Tibial nerve (tissue), 4 donors: ENCODE measurements around the gene PRM1. TPM values are rescaled to one million over a fixed set of nuclear protein-coding genes. Genes with fewer than 3 reads are reported as not detected.

Experiments
- DNase-seq, 2 donors: peaks; one replicate each; pipeline ENCODE4 v3.0.0-alpha.2; 2019; ENCODE audit warnings: low spot score in 2 of 2
- H3K27ac ChIP-seq, 4 donors: fragments of 200-600 bp; sonication (generic) in 3 of 4; one replicate each; pipeline ENCODE4 v1.5.1; 2017 to 2019; ENCODE audit warnings: mild to moderate bottlenecking in 1 of 4
- H3K27me3 ChIP-seq, 2 donors: fragments of 200-600 bp; sonication (generic) in 1 of 2; one replicate each; pipeline versions ENCODE4 v1.5.1 to v1.6.0; 2017 to 2019
- H3K36me3 ChIP-seq, 3 donors: fragments of 200-600 bp; sonication (generic); one replicate each; pipeline ENCODE4 v1.5.1; 2018 to 2019
- H3K4me1 ChIP-seq, 4 donors: fragments of 200-600 bp; sonication (generic) in 3 of 4; one replicate each; pipeline ENCODE4 v1.5.1; 2017 to 2019
- H3K4me3 ChIP-seq, 4 donors: fragments of 200-600 bp; sonication (generic) in 3 of 4; one replicate each; pipeline ENCODE4 v1.5.1; 2017 to 2019; ENCODE audit warnings: mild to moderate bottlenecking in 1 of 4, moderate library complexity in 1 of 4
- H3K9me3 ChIP-seq, 4 donors: fragments of 200-600 bp; sonication (generic) in 3 of 4; one replicate each; pipeline ENCODE4 v1.5.1; 2017 to 2019
- EP300 ChIP-seq, 2 donors: sonication (generic); formaldehyde crosslinking; IDR thresholded peaks; one replicate each; pipeline ENCODE4 v1.6.1; 2017; ENCODE audit warnings: antibody characterized with exemption in 2 of 2, mild to moderate bottlenecking in 1 of 2
- POLR2A ChIP-seq, 2 donors: fragments of 450-650 bp; IDR thresholded peaks; one replicate each; pipeline ENCODE4 v1.6.1; 2017; ENCODE audit warnings: antibody characterized with exemption in 2 of 2, mild to moderate bottlenecking in 2 of 2, moderate library complexity in 2 of 2
- WGBS, 2 donors: methylation state at CpG; one replicate each; pipeline ENCODE4 v1.1.5; 2018; 5-methylcytosine and 5-hydroxymethylcytosine counted together
- total RNA-seq, 4 donors: library from RNA; depleted of rRNA; stranded (reverse); fragments of >200 nt; gene quantifications; one replicate each; pipeline ENCODE4 v1.1.0, GENCODE V29; 2016
- TF ChIP-seq, protein P1 (sequence below), 5 experiments: fragments of 200-600 bp in 3 of 5; fragments of 450-650 bp in 2 of 5; sonication (generic) in 3 of 5; IDR thresholded peaks; one replicate each; pipeline ENCODE4 v1.5.1; 2016 to 2019; ENCODE audit warnings: antibody characterized with exemption in 5 of 5, mild to moderate bottlenecking in 3 of 5, moderate library complexity in 2 of 5

Gene PRM1
- total RNA-seq, 4 donors from 2014 or later: not detected

GRCh38 chr16:11289202-11289601 lies 8.1 kb upstream of the PRM1 start:
- TF ChIP-seq, protein P1, sequence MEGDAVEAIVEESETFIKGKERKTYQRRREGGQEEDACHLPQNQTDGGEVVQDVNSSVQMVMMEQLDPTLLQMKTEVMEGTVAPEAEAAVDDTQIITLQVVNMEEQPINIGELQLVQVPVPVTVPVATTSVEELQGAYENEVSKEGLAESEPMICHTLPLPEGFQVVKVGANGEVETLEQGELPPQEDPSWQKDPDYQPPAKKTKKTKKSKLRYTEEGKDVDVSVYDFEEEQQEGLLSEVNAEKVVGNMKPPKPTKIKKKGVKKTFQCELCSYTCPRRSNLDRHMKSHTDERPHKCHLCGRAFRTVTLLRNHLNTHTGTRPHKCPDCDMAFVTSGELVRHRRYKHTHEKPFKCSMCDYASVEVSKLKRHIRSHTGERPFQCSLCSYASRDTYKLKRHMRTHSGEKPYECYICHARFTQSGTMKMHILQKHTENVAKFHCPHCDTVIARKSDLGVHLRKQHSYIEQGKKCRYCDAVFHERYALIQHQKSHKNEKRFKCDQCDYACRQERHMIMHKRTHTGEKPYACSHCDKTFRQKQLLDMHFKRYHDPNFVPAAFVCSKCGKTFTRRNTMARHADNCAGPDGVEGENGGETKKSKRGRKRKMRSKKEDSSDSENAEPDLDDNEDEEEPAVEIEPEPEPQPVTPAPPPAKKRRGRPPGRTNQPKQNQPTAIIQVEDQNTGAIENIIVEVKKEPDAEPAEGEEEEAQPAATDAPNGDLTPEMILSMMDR (IDR thresholded peaks at IDR 0.05): no peak
- TF ChIP-seq POLR2A (IDR thresholded peaks at IDR 0.05) (no peak), EP300 (IDR thresholded peaks at IDR 0.05) (no peak)
- WGBS, 2 donors: 92 to 96% methylated on average over 2 of the region's 2 CpGs
- H3K9me3 ChIP-seq: no peaks in the 10 kb centered on the region
- no peak for DNase-seq
- H3K36me3 ChIP-seq: no peaks in the 10 kb centered on the region
- H3K4me3 ChIP-seq: no peak overlapping the region
- no peak overlapping the region for H3K27ac ChIP-seq
- no peaks in the 10 kb centered on the region for H3K27me3 ChIP-seq
- no peaks in the 10 kb centered on the region for H3K4me1 ChIP-seq

DNA sequence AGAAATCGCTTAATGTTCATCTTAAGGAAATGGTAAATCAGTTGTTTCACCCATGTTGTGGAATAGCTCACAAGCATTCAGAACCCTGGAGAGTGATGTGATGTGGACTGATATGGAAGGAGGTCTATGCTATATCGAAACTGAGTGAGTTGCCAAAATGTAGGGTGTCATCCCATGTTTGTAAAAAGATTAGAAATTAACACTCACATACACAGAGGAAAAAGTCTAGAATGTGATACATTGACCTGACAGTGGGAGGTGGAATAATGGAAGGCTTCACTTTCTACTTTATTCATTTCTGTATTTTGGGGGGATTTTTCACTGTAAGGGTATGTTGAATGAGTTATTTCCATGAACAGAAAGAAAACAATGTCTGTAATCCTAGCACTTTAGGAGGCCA lies 4.7 kb upstream of the PRM1 start:
- Histone ChIP-seq H3K27me3 (no peaks in the 10 kb centered on the region), H3K4me3 (no peak overlapping the region), H3K9me3 (no peaks in the 10 kb centered on the region), H3K36me3 (no peaks in the 10 kb centered on the region), H3K4me1 (no peaks in the 10 kb centered on the region), H3K27ac (no peak overlapping the region)
- no peak for DNase-seq
- WGBS, 2 donors: 82 to 98% methylated on average over 2 of the region's 2 CpGs
- TF ChIP-seq EP300 (IDR thresholded peaks at IDR 0.05): no peak
- no peak for TF ChIP-seq POLR2A (IDR thresholded peaks at IDR 0.05)
- TF ChIP-seq, protein P1 (IDR thresholded peaks at IDR 0.05): no peak

GRCh38 chr16:11283820-11284248 lies 2.7 kb upstream of the PRM1 start:
- TF ChIP-seq POLR2A (IDR thresholded peaks at IDR 0.05): no peak
- TF ChIP-seq, protein P1 (IDR thresholded peaks at IDR 0.05): no peak
- TF ChIP-seq EP300 (IDR thresholded peaks at IDR 0.05): no peak
- H3K27ac ChIP-seq: no peak overlapping the region
- no peak overlapping the region for H3K4me3 ChIP-seq
- no peaks in the 10 kb centered on the region for H3K9me3 ChIP-seq
- no peaks in the 10 kb centered on the region for H3K4me1 ChIP-seq
- DNase-seq: no peak
- H3K36me3 ChIP-seq: no peaks in the 10 kb centered on the region
- no peaks in the 10 kb centered on the region for H3K27me3 ChIP-seq
- 43 to 45% methylated on average over 4 of the region's 4 CpGs for WGBS, 2 donors

DNA sequence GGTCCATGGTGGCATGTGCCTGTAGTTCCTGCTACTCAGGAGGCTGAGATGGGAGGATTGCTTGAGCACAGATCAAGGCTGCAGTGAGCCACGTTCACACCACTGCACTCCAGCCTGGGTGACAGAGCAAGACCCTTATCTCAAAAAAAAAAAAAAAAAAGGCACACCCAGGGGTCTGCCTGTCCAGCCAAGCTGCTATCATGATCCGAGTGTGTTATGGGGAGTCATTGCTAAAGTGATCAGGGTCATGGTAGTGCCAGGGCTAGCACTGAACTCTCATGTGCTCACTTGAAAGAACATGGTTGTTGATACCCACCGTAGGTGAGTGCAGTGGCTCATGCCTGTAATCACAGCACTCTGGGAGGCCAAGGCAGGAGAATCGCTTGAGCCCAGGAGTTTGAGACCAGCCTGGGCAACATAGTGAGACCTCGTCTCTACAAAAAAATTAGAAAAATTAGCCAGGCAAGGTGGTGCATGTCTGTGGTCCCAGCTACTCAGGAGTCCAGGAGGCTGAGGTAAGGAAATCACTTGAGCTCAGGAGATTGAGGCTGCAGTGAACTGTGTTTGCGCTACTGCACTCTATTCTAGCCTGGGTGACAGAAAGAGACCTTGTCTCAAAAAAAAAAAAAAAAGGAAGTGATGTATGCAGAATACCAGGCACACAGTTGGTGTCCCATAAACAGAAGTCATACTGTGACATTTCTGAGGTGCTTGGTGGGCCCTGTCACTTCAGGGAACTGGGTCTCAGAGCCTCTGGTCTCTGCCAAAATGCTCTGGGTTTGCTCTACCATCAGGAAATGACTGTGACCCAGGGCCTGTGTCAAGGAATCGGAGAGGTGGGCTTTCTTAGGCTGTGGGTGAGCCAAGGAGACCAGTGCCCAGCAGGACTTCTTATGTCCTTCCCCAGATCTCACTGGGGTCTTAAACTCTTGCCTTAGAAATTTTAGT lies 2.2 kb downstream of the PRM1 start:
- DNase-seq: no peak
- no peaks in the 10 kb centered on the region for H3K36me3 ChIP-seq
- H3K4me1 ChIP-seq: no peaks in the 10 kb centered on the region
- no peak overlapping the region for H3K27ac ChIP-seq
- H3K27me3 ChIP-seq: no peaks in the 10 kb centered on the region
- TF ChIP-seq, protein P1 (IDR thresholded peaks at IDR 0.05): no peak
- TF ChIP-seq EP300 (IDR thresholded peaks at IDR 0.05) (no peak), POLR2A (IDR thresholded peaks at IDR 0.05) (no peak)
- WGBS, 2 donors: 80 to 90% methylated on average over 7 of the region's 7 CpGs
- H3K4me3 ChIP-seq: no peak overlapping the region
- H3K9me3 ChIP-seq: no peaks in the 10 kb centered on the region

DNA sequence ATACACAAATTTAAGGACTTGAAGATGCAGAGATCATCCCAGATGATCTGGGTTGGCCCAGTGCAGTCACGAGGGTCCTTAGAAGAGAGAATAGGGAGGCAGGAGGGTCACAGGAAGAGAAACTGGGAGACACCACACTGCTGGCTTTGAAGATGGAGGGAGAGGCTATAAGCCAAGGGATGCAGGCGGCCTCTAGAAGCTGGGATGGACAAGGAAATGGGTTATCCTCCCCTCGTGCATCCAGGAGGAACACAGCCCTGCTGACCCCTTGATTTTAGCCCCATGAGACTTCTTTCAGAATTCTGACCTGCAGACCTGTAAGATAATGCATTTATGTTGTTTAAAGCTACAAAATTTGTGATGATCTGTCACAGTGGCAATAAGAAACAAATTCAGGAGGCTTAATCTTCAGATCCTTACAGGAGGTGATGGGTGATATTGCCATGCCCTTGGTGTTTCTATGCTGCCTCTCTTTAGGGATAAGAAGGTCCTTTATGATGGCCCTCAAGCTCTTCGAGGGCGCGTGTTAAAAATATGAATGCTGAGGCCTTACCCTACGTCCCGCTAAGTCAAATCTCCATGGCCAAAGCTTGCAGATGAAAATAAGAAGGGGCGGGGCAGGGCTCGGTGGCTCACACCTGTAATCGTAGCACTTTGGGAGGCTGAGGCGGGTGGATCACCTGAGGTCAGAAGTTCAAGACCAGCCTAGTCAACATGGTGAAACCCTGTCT lies 3.4 kb downstream of the PRM1 start:
- Histone ChIP-seq H3K36me3 (no peaks in the 10 kb centered on the region), H3K9me3 (no peaks in the 10 kb centered on the region), H3K4me3 (no peak overlapping the region), H3K4me1 (no peaks in the 10 kb centered on the region), H3K27me3 (no peaks in the 10 kb centered on the region), H3K27ac (no peak overlapping the region)
- 86% methylated on average over 12 of the region's 12 CpGs for WGBS, 2 donors
- TF ChIP-seq, protein P1 (IDR thresholded peaks at IDR 0.05): no peak
- no peak for TF ChIP-seq POLR2A (IDR thresholded peaks at IDR 0.05)
- no peak for TF ChIP-seq EP300 (IDR thresholded peaks at IDR 0.05)
- DNase-seq: no peak
